Neural progenitor cell (in vitro differentiated cells): ENCODE data around the gene NCF4. TPM values are rescaled to one million over a fixed set of nuclear protein-coding genes. Genes with fewer than 3 reads are reported as not detected.

Experiments
- DNase-seq: peaks from one replicate; pipeline ENCODE4 v3.0.0-alpha.2; 2016; ENCODE audit warnings: low spot score
- H2AFZ ChIP-seq: fragments of 200-600 bp; sonication (generic); replicated peaks from 2 replicates; pipeline ENCODE4 v1.6.1; 2016; ENCODE audit warnings: antibody characterized with exemption
- H3F3A ChIP-seq: fragments of 200-600 bp; sonication (generic); 2 replicates; pipeline ENCODE4 v1.6.1; 2016; ENCODE audit warnings: antibody characterized with exemption, low read depth
- H3K27ac ChIP-seq: fragments of 200-600 bp; sonication (generic); 2 replicates; pipeline ENCODE4 v1.5.1; 2016; ENCODE audit warnings: mild to moderate bottlenecking
- H3K27me3 ChIP-seq: fragments of 200-600 bp; sonication (generic); 2 replicates; pipeline ENCODE4 v1.6.1; 2016; ENCODE audit warnings: mild to moderate bottlenecking, moderate library complexity
- H3K36me3 ChIP-seq: fragments of 200-600 bp; sonication (generic); 2 replicates; pipeline ENCODE4 v1.5.1; 2016
- H3K4me1 ChIP-seq: fragments of 200-600 bp; sonication (generic); 2 replicates; pipeline ENCODE4 v1.6.1; 2016; ENCODE audit warnings: mixed run types
- H3K4me2 ChIP-seq: fragments of 200-600 bp; sonication (generic); 2 replicates; pipeline ENCODE4 v1.6.1; 2016
- H3K4me3 ChIP-seq: fragments of 200-600 bp; sonication (generic); 2 replicates; pipeline ENCODE4 v1.5.1; 2016
- H3K79me2 ChIP-seq: fragments of 200-600 bp; sonication (generic); 2 replicates; pipeline ENCODE4 v1.6.1; 2016; ENCODE audit warnings: low read depth
- H3K9ac ChIP-seq: fragments of 200-600 bp; sonication (generic); 2 replicates; pipeline ENCODE4 v1.6.1; 2016
- H3K9me3 ChIP-seq: fragments of 200-600 bp; sonication (generic); 2 replicates; pipeline ENCODE4 v1.5.1; 2016; ENCODE audit warnings: low read depth
- H4K20me1 ChIP-seq: fragments of 200-600 bp; sonication (generic); 2 replicates; pipeline ENCODE4 v1.6.1; 2016; ENCODE audit warnings: low read depth
- H3K27ac Mint-ChIP-seq: 3 replicates; pipeline ENCODE4 v1.8.0; 2021; ENCODE audit warnings: mixed read lengths
- H3K27me3 Mint-ChIP-seq: 2 replicates; pipeline ENCODE4 v1.8.0; 2022; ENCODE audit warnings: low read depth, mild to moderate bottlenecking, inconsistent platforms, moderate library complexity, mixed read lengths; ENCODE audit not compliant: insufficient read depth
- H3K36me3 Mint-ChIP-seq: 3 replicates; pipeline ENCODE4 v1.8.0; 2021; ENCODE audit warnings: mixed read lengths
- H3K4me1 Mint-ChIP-seq: 3 replicates; pipeline ENCODE4 v1.8.0; 2021; ENCODE audit warnings: mixed read lengths
- H3K4me3 Mint-ChIP-seq: 3 replicates; pipeline ENCODE4 v1.8.0; 2021; ENCODE audit warnings: mild to moderate bottlenecking, moderate library complexity, mixed read lengths
- H3K9me3 Mint-ChIP-seq: 3 replicates; pipeline ENCODE4 v1.8.0; 2020; ENCODE audit warnings: mixed read lengths
- CTCF ChIP-seq: fragments of 200-600 bp; sonication (generic); IDR thresholded peaks from 2 replicates; pipeline ENCODE4 v1.5.1; 2017; ENCODE audit warnings: antibody characterized with exemption, mild to moderate bottlenecking
- EZH2 ChIP-seq: fragments of 200-600 bp; sonication (generic); IDR thresholded peaks from 2 replicates; pipeline ENCODE4 v1.6.1; 2017; ENCODE audit warnings: antibody characterized with exemption, mild to moderate bottlenecking, moderate library complexity
- EZH2phosphoT487 ChIP-seq: fragments of 200-600 bp; sonication (generic); IDR thresholded peaks from 2 replicates; pipeline ENCODE4 v1.6.1; 2017; ENCODE audit warnings: antibody characterized with exemption
- total RNA-seq: library from RNA; depleted of rRNA; stranded (reverse); fragments of >200 nt; gene quantifications from 2 replicates; pipeline ENCODE4 v1.2.3, GENCODE V29; 2015; ENCODE audit warnings: low replicate concordance

The NCF4 gene
- total RNA-seq, 1 donor from 2014 or later, result not detected

GRCh38 chr22:36925388-36926290 is 64.8 kb downstream of the NCF4 start:
- Mint-ChIP-seq H3K4me1 (peaks cover 32% of the 10 kb centered on the region), H3K27me3 (peaks cover 14% of the 10 kb centered on the region)
- no peak for DNase-seq

GRCh38 chr22:36926309-36926708 is 65.5 kb downstream of the NCF4 start:
- Mint-ChIP-seq H3K4me3 (no peak overlapping the region), H3K27ac (no peak overlapping the region), H3K36me3 (no peaks in the 10 kb centered on the region), H3K9me3 (no peaks in the 10 kb centered on the region), H3K27me3 (peaks cover 12% of the 10 kb centered on the region), H3K4me1 (peaks cover 33% of the 10 kb centered on the region)
- no peak overlapping the region for H2AFZ ChIP-seq
- no peaks in the 10 kb centered on the region for H4K20me1 ChIP-seq
- no peak overlapping the region for H3K4me2 ChIP-seq
- H3K9me3 ChIP-seq, result no peaks in the 10 kb centered on the region
- H3K27ac ChIP-seq, result no peak overlapping the region
- H3K36me3 ChIP-seq, result no peaks in the 10 kb centered on the region
- H3K4me3 ChIP-seq, result no peak overlapping the region
- H3K79me2 ChIP-seq, result no peaks in the 10 kb centered on the region
- peaks cover 15% of the 10 kb centered on the region for H3K4me1 ChIP-seq
- no peaks in the 10 kb centered on the region for H3F3A ChIP-seq
- no peaks in the 10 kb centered on the region for H3K27me3 ChIP-seq
- H3K9ac ChIP-seq, result no peak overlapping the region
- no peak for TF ChIP-seq EZH2
- no peak for DNase-seq

More at GRCh38 chr22:36925388-36926290, 64.8 kb downstream of the NCF4 start:
- peaks cover 15% of the 10 kb centered on the region for H3K4me1 ChIP-seq
- H3K4me2 ChIP-seq, result no peak overlapping the region
- no peak overlapping the region for H3K4me3 ChIP-seq
- H3F3A ChIP-seq, result no peaks in the 10 kb centered on the region
- no peaks in the 10 kb centered on the region for H3K79me2 ChIP-seq
- H3K36me3 ChIP-seq, result no peaks in the 10 kb centered on the region
- H3K27ac ChIP-seq, result no peak overlapping the region
- TF ChIP-seq EZH2phosphoT487 (no peak), CTCF (no peak), EZH2 (no peak)
- Mint-ChIP-seq H3K9me3 (no peaks in the 10 kb centered on the region), H3K4me3 (no peak overlapping the region), H3K36me3 (no peaks in the 10 kb centered on the region), H3K27ac (peak overlapping the region; percentile 4)
- H3K9ac ChIP-seq, result no peak overlapping the region
- H4K20me1 ChIP-seq, result no peaks in the 10 kb centered on the region
- H3K9me3 ChIP-seq, result no peaks in the 10 kb centered on the region
- H2AFZ ChIP-seq, result no peak overlapping the region
- H3K27me3 ChIP-seq, result no peaks in the 10 kb centered on the region

GRCh38 chr22:36926721-36927435 is 66.1 kb downstream of the NCF4 start:
- H2AFZ ChIP-seq, result no peak overlapping the region
- peaks cover 15% of the 10 kb centered on the region for H3K4me1 ChIP-seq
- H3K4me2 ChIP-seq, result no peak overlapping the region
- no peaks in the 10 kb centered on the region for H3K36me3 ChIP-seq
- no peaks in the 10 kb centered on the region for H3F3A ChIP-seq
- H3K27ac Mint-ChIP-seq, result no peak overlapping the region
- H3K27me3 ChIP-seq, result no peaks in the 10 kb centered on the region
- H3K9me3 ChIP-seq, result no peaks in the 10 kb centered on the region
- no peaks in the 10 kb centered on the region for H3K9me3 Mint-ChIP-seq
- peaks cover 31% of the 10 kb centered on the region for H3K4me1 Mint-ChIP-seq
- no peak overlapping the region for H3K4me3 Mint-ChIP-seq
- H3K79me2 ChIP-seq, result no peaks in the 10 kb centered on the region
- TF ChIP-seq EZH2 (no peak), CTCF (no peak), EZH2phosphoT487 (no peak)
- no peaks in the 10 kb centered on the region for H4K20me1 ChIP-seq
- no peak overlapping the region for H3K4me3 ChIP-seq
- no peak for DNase-seq
- no peak overlapping the region for H3K27ac ChIP-seq
- H3K36me3 Mint-ChIP-seq, result no peaks in the 10 kb centered on the region
- peaks cover 11% of the 10 kb centered on the region for H3K27me3 Mint-ChIP-seq
- H3K9ac ChIP-seq, result no peak overlapping the region

Other genes starting within 250 kb of the NCF4 start
- gene CACNG2, start 157.3 kb upstream of the NCF4 start, total RNA-seq, result not detected in 2 replicates
- 31.7 and 37.1 TPM in 2 replicates for gene IFT27, start 84.9 kb upstream of the NCF4 start, total RNA-seq
- not detected in 2 replicates for gene PVALB, start 44.0 kb upstream of the NCF4 start, total RNA-seq
- gene CSF2RB, start 52.6 kb downstream of the NCF4 start, total RNA-seq, result 0.03 TPM in 1 of 2 replicates, not detected in the other
- gene TST, start 158.4 kb downstream of the NCF4 start, total RNA-seq, result 21.5 and 53.4 TPM in 2 replicates
- 36.9 and 157 TPM in 2 replicates for gene MPST, start 158.7 kb downstream of the NCF4 start, total RNA-seq
- gene KCTD17, start 190.7 kb downstream of the NCF4 start, total RNA-seq, result 17.5 and 44.1 TPM in 2 replicates
- gene TMPRSS6, start 248.7 kb downstream of the NCF4 start, total RNA-seq, result not detected in 2 replicates